ENCODE measurements around the gene CXCL11. TPM values are rescaled to one million over a fixed set of nuclear protein-coding genes. Genes with fewer than 3 reads are reported as not detected.
A peak's percentile ranks its signal among the peaks of the same experiment; 100 is the strongest.

The CXCL11 gene
- total RNA-seq, 1 experiment from 2014 or later, result not detected

- H3K79me1 ChIP-seq (ENCODE audit: insufficient read depth, low read depth, low read length, poor library complexity, severe bottlenecking), result peaks cover 18% of the 10 kb centered on the region
- H3K27me3 ChIP-seq (ENCODE audit: insufficient read depth, low read length), result no peaks in the 10 kb centered on the region
- H3K4me2 ChIP-seq (ENCODE audit: insufficient read depth, insufficient read length, low read length), result peak overlapping the region; percentile 88
- no peak overlapping the region for H2AK5ac ChIP-seq (ENCODE audit: insufficient read length, low read length)
- WGBS (ENCODE audit: extremely low coverage, insufficient read length, low lambda C conversion rate), result no CpG with 5 or more reads among the region's 20 CpGs
- H2BK15ac ChIP-seq (ENCODE audit: low read depth, low read length), result no peak overlapping the region
- peaks cover 16% of the 10 kb centered on the region for H3K27me3 Mint-ChIP-seq (ENCODE audit: low read depth)
- H2AFZ ChIP-seq (ENCODE audit: low read length), result no peak overlapping the region
- no peak overlapping the region for H3K23ac ChIP-seq (ENCODE audit: insufficient read length, low read depth, low read length)
- peaks cover 7 to 11% (median 9%) of the 10 kb centered on the region in 3 experiments for H3K36me3 Mint-ChIP-seq (ENCODE audit: insufficient read depth in 1 of 3, low read depth in 3 of 3)
- H3K18ac ChIP-seq (ENCODE audit: insufficient read length, low read depth, low read length), result peak overlapping the region; percentile 85
- no peaks in the 10 kb centered on the region for H3K9me3 ChIP-seq (ENCODE audit: control insufficient read depth, low read depth, low read length)
- no peaks in the 10 kb centered on the region; a peak in 1 of 5 replicates for H3K9me3 Mint-ChIP-seq
- H4K91ac ChIP-seq (ENCODE audit: insufficient read length, low read depth, low read length), result no peak overlapping the region
- peak overlapping the region; percentile 88 to 91 for H3K4me3 Mint-ChIP-seq
- peaks cover 9% of the 10 kb centered on the region for H3K23me2 ChIP-seq (ENCODE audit: insufficient read length, low read depth, low read length, poor library complexity, severe bottlenecking)
- no peak overlapping the region for H2BK20ac ChIP-seq (ENCODE audit: low read depth, low read length, poor library complexity, severe bottlenecking)
- H3K9ac ChIP-seq (ENCODE audit: extremely low read depth, insufficient read length, low read length), result peak overlapping the region; percentile 96
- TF ChIP-seq CTCF (conservative IDR thresholded peaks at IDR 0.05), result no peak
- H2BK12ac ChIP-seq (ENCODE audit: insufficient read length, low read depth, low read length), result no peak overlapping the region
- peak overlapping the region; percentile 94; the same call in 1 of the 2 replicates for H3K14ac ChIP-seq (ENCODE audit: insufficient read depth, low read length)
- no peak overlapping the region for H3K27ac ChIP-seq (ENCODE audit: insufficient read length, low read depth, low read length)
- H4K8ac ChIP-seq (replicated peaks; ENCODE audit: insufficient read length, low read depth, low read length), result no peak overlapping the region
- no peak overlapping the region for H3T11ph ChIP-seq (ENCODE audit: low read length)
- no peaks in the 10 kb centered on the region for H3K4me1 ChIP-seq (ENCODE audit: insufficient read depth, low read length)
- H3K4ac ChIP-seq (ENCODE audit: low read depth, low read length), result no peak overlapping the region
- peak overlapping the region; percentile 12 for H2BK5ac ChIP-seq (ENCODE audit: insufficient read length, low read length)
- H3K4me1 Mint-ChIP-seq, result peaks cover 12 to 13% of the 10 kb centered on the region in 2 experiments
- no peaks in the 10 kb centered on the region for H4K20me1 ChIP-seq (ENCODE audit: control insufficient read depth, insufficient read depth, insufficient read length)
- no peak overlapping the region for H4K5ac ChIP-seq (ENCODE audit: insufficient read length, low read depth, low read length)
- no peak for DNase-seq
- H3K56ac ChIP-seq (ENCODE audit: insufficient read length, low read depth, low read length), result no peak overlapping the region
- H3K79me2 ChIP-seq (ENCODE audit: insufficient read depth, low read length), result peaks cover 47% of the 10 kb centered on the region; the same call in 1 of the 2 replicates
- no peak overlapping the region for H2BK120ac ChIP-seq (ENCODE audit: low read depth, low read length, poor library complexity, severe bottlenecking)
- H3K27ac Mint-ChIP-seq, result peak overlapping the region in 2 of 3 experiments; percentile 75 to 80; a peak in 4 of 7 replicates
Measured at GRCh38 chr4:75989846-75990528, 45.9 kb downstream of the CXCL11 start.
